ENCODE results near the gene RFTN2.
"Not testable (repeated sequence)": the region's sequence is repeated elsewhere in the genome, so short reads cannot be mapped to it uniquely, and the experiment has no call there.

The RFTN2 gene

GRCh38 chr2:197555467-197555866 is 119.9 kb downstream of the RFTN2 start:
- ATAC-seq (replicated peaks; ENCODE audit: extremely low read depth, poor library complexity, severe bottlenecking) (no peak), DNase-seq (ENCODE audit: low spot score in 2 of 2) (no peak)
- Mint-ChIP-seq H3K36me3 (ENCODE audit: insufficient read depth) (peaks cover 22% of the 10 kb centered on the region), H3K4me1 (no peaks in the 10 kb centered on the region), H3K27ac (ENCODE audit: low read depth) (no peak overlapping the region), H3K9me3 (no peaks in the 10 kb centered on the region), H3K27me3 (no peaks in the 10 kb centered on the region), H3K4me3 (no peak overlapping the region)

- H3K4me3 Mint-ChIP-seq; ATAC-seq (replicated peaks; ENCODE audit: extremely low read depth, poor library complexity, severe bottlenecking); DNase-seq (ENCODE audit: low spot score in 2 of 2); H3K27me3 Mint-ChIP-seq; H3K9me3 Mint-ChIP-seq; H3K27ac Mint-ChIP-seq (ENCODE audit: low read depth): not testable (repeated sequence)
- peaks cover 43% of the 10 kb centered on the region for H3K36me3 Mint-ChIP-seq (ENCODE audit: insufficient read depth)
- peaks cover 10% of the 10 kb centered on the region for H3K4me1 Mint-ChIP-seq
These were observed 124.1 kb downstream of the RFTN2 start for GRCh38 chr2:197551260-197551659.

- H3K4me1 Mint-ChIP-seq: peaks cover 11% of the 10 kb centered on the region
- H3K4me3 Mint-ChIP-seq: no peak overlapping the region
- ATAC-seq (replicated peaks; ENCODE audit: extremely low read depth, poor library complexity, severe bottlenecking) (no peak), DNase-seq (ENCODE audit: low spot score in 2 of 2) (no peak)
- no peaks in the 10 kb centered on the region for H3K9me3 Mint-ChIP-seq
- no peak overlapping the region for H3K27ac Mint-ChIP-seq (ENCODE audit: low read depth)
- no peaks in the 10 kb centered on the region for H3K27me3 Mint-ChIP-seq
- peaks cover 46% of the 10 kb centered on the region for H3K36me3 Mint-ChIP-seq (ENCODE audit: insufficient read depth)
These were observed 126.8 kb downstream of the RFTN2 start for GRCh38 chr2:197548582-197548981.

- Mint-ChIP-seq H3K4me1 (peaks cover 12% of the 10 kb centered on the region), H3K27ac (ENCODE audit: low read depth) (peak overlapping the region; percentile 44), H3K4me3 (no peak overlapping the region), H3K9me3 (no peaks in the 10 kb centered on the region), H3K36me3 (ENCODE audit: insufficient read depth) (peaks cover 53% of the 10 kb centered on the region), H3K27me3 (no peaks in the 10 kb centered on the region)
- ATAC-seq (replicated peaks; ENCODE audit: extremely low read depth, poor library complexity, severe bottlenecking): no peak
- DNase-seq (ENCODE audit: low spot score in 2 of 2): no peak
These were observed 128.1 kb downstream of the RFTN2 start for GRCh38 chr2:197547163-197547900.

- peaks cover 63% of the 10 kb centered on the region for H3K36me3 Mint-ChIP-seq (ENCODE audit: insufficient read depth)
- H3K27me3 Mint-ChIP-seq: no peaks in the 10 kb centered on the region
- no peak overlapping the region for H3K4me3 Mint-ChIP-seq
- ATAC-seq (replicated peaks; ENCODE audit: extremely low read depth, poor library complexity, severe bottlenecking): no peak
- no peak for DNase-seq (ENCODE audit: low spot score in 2 of 2)
- H3K4me1 Mint-ChIP-seq: peaks cover 33% of the 10 kb centered on the region
- no peak overlapping the region for H3K27ac Mint-ChIP-seq (ENCODE audit: low read depth)
- H3K9me3 Mint-ChIP-seq: no peaks in the 10 kb centered on the region
These were observed 132.2 kb downstream of the RFTN2 start for GRCh38 chr2:197543206-197543605.

GRCh38 chr2:197539734-197540133 is 135.7 kb downstream of the RFTN2 start:
- Mint-ChIP-seq H3K36me3 (ENCODE audit: insufficient read depth) (peaks cover 70% of the 10 kb centered on the region), H3K9me3 (no peaks in the 10 kb centered on the region), H3K27me3 (no peaks in the 10 kb centered on the region), H3K27ac (ENCODE audit: low read depth) (no peak overlapping the region), H3K4me1 (peaks cover 33% of the 10 kb centered on the region), H3K4me3 (no peak overlapping the region)
- ATAC-seq (replicated peaks; ENCODE audit: extremely low read depth, poor library complexity, severe bottlenecking) (no peak), DNase-seq (ENCODE audit: low spot score in 2 of 2) (no peak)

GRCh38 chr2:197538412-197538811 is 137.0 kb downstream of the RFTN2 start:
- H3K9me3 Mint-ChIP-seq: no peaks in the 10 kb centered on the region
- ATAC-seq (replicated peaks; ENCODE audit: extremely low read depth, poor library complexity, severe bottlenecking) (no peak), DNase-seq (ENCODE audit: low spot score in 2 of 2) (no peak)
- peaks cover 64% of the 10 kb centered on the region for H3K36me3 Mint-ChIP-seq (ENCODE audit: insufficient read depth)
- H3K27ac Mint-ChIP-seq (ENCODE audit: low read depth): peak overlapping the region; percentile 70
- H3K4me3 Mint-ChIP-seq: no peak overlapping the region
- H3K27me3 Mint-ChIP-seq: no peaks in the 10 kb centered on the region
- peaks cover 42% of the 10 kb centered on the region for H3K4me1 Mint-ChIP-seq

All from central memory CD8-positive, alpha-beta T cell (primary cell).